Natural killer cell (primary cell): ENCODE data around the gene PLBD2. TPM values are rescaled to one million over a fixed set of nuclear protein-coding genes. Genes with fewer than 3 reads are reported as not detected.
A peak's percentile ranks its signal among the peaks of the same experiment; 100 is the strongest.

Experiments
- ATAC-seq, 3 donors: fragments of 150-1000 bp in 2 of 3; fragments of 200-7000 bp in 1 of 3; cut with Tn5 transposase; 1 replicate in 1 of 3; 2 replicates in 2 of 3; pipeline ENCODE4 v1.10.0; 2021; ENCODE audit warnings: mild to moderate bottlenecking in 2 of 3, moderate library complexity in 2 of 3
- DNase-seq, 2 donors: peaks; one replicate each; pipeline versions ENCODE4 v3.0.0 to v3.0.0-alpha.2; 2013 to 2021; ENCODE audit warnings: mixed read lengths in 1 of 2
- H3K27ac ChIP-seq: one replicate; pipeline ENCODE4 v1.5.1; 2013; ENCODE audit warnings: mild to moderate bottlenecking, low read length
- H3K27me3 ChIP-seq: one replicate; pipeline ENCODE4 v1.6.1; 2013; ENCODE audit warnings: low read length; ENCODE audit not compliant: control insufficient read depth, insufficient read depth
- H3K36me3 ChIP-seq: one replicate; pipeline ENCODE4 v1.6.1; 2013; ENCODE audit warnings: low read length; ENCODE audit not compliant: control insufficient read depth, insufficient read depth
- H3K4me1 ChIP-seq: one replicate; pipeline ENCODE4 v1.6.1; 2013; ENCODE audit warnings: low read length; ENCODE audit not compliant: control insufficient read depth, insufficient read depth
- H3K4me3 ChIP-seq: one replicate; pipeline ENCODE4 v1.5.1; 2013; ENCODE audit warnings: low read length
- H3K9me3 ChIP-seq: one replicate; pipeline ENCODE4 v1.6.1; 2013; ENCODE audit warnings: low read length; ENCODE audit not compliant: control insufficient read depth, insufficient read depth
- H3K27ac Mint-ChIP-seq, 2 donors: one replicate each; pipeline ENCODE4 v1.8.0; 2022; ENCODE audit warnings: mild to moderate bottlenecking in 2 of 2, mixed read lengths in 2 of 2, moderate library complexity in 1 of 2
- H3K27me3 Mint-ChIP-seq, 2 donors: one replicate each; pipeline ENCODE4 v1.8.0; 2022; ENCODE audit warnings: low read depth in 2 of 2, mixed read lengths in 2 of 2
- H3K36me3 Mint-ChIP-seq: one replicate; pipeline ENCODE4 v1.8.0; 2022; ENCODE audit warnings: mixed read lengths
- H3K4me1 Mint-ChIP-seq, 2 donors: one replicate each; pipeline ENCODE4 v1.8.0; 2022; ENCODE audit warnings: mixed read lengths in 2 of 2
- H3K4me3 Mint-ChIP-seq: one replicate; pipeline ENCODE4 v1.8.0; 2022; ENCODE audit warnings: mild to moderate bottlenecking, moderate library complexity, mixed read lengths
- H3K9me3 Mint-ChIP-seq, 2 donors: one replicate each; pipeline ENCODE4 v1.8.0; 2022; ENCODE audit warnings: mixed read lengths in 2 of 2
- CTCF ChIP-seq: fragments of 200-600 bp; IDR thresholded peaks from one replicate; pipeline ENCODE4 v1.8.0; 2022; ENCODE audit warnings: antibody characterized with exemption
- WGBS: methylation state at CpG from one replicate; pipeline ENCODE4 v1.1.7; 2013; ENCODE audit warnings: missing lambda C conversion rate; ENCODE audit not compliant: insufficient coverage; 5-methylcytosine and 5-hydroxymethylcytosine counted together
- intact Hi-C: fragments of 100-400 bp; cut with micrococcal nuclease; formaldehyde crosslinking; loops from one replicate; pipeline ENCODE4 v1.14.2; 2022
- total RNA-seq, 4 donors: library from RNA; stranded (reverse); fragments of 120-200 nt in 1 of 4; gene quantifications; one replicate each; pipeline versions ENCODE4 v1.2.3 to v1.2.4, GENCODE V29; 2013 to 2022

The PLBD2 gene
- total RNA-seq, 3 donors from 2014 or later (not counting 1 experiment from before 2014, with no cell fraction given) = 15.5 to 18.1 (median 16.3) TPM

- Histone ChIP-seq H3K4me1 (peaks cover 13% of the 10 kb centered on the region), H3K27me3 (no peaks in the 10 kb centered on the region), H3K36me3 (no peaks in the 10 kb centered on the region), H3K9me3 (no peaks in the 10 kb centered on the region), H3K4me3 (no peak overlapping the region), H3K27ac (no peak overlapping the region)
- no peaks in the 10 kb centered on the region for H3K36me3 Mint-ChIP-seq
- WGBS = 72% methylated on average over 19 of the region's 20 CpGs
- TF ChIP-seq CTCF = peak; percentile 89
- ATAC-seq (peak in 2 of 3 donors; percentile 30 to 70), DNase-seq (peak; percentile 58 to 59)
- H3K27ac Mint-ChIP-seq = peak overlapping the region in 1 of 2 donors; percentile 63
- no peaks in the 10 kb centered on the region for H3K9me3 Mint-ChIP-seq
- H3K27me3 Mint-ChIP-seq = no peaks in the 10 kb centered on the region
- intact Hi-C loops = no loop called here
- H3K4me3 Mint-ChIP-seq = no peak overlapping the region
- peaks cover 0 to 28% of the 10 kb centered on the region in 2 donors for H3K4me1 Mint-ChIP-seq
These were observed 66.8 kb downstream of the PLBD2 start for GRCh38 chr12:113424915-113425823.

GRCh38 chr12:113425960-113426453 lies 67.6 kb downstream of the PLBD2 start:
- no peaks in the 10 kb centered on the region for H3K36me3 ChIP-seq
- no peak for DNase-seq
- no peaks in the 10 kb centered on the region for H3K9me3 Mint-ChIP-seq
- 50% methylated on average over 10 of the region's 11 CpGs for WGBS
- peaks cover 0 to 28% of the 10 kb centered on the region in 2 donors for H3K4me1 Mint-ChIP-seq
- intact Hi-C loops = no loop called here
- no peaks in the 10 kb centered on the region for H3K36me3 Mint-ChIP-seq
- H3K27ac ChIP-seq = no peak overlapping the region
- ATAC-seq = no peak
- no peak overlapping the region for H3K4me3 Mint-ChIP-seq
- H3K27ac Mint-ChIP-seq = no peak overlapping the region
- TF ChIP-seq CTCF = no peak
- H3K9me3 ChIP-seq = no peaks in the 10 kb centered on the region
- no peak overlapping the region for H3K4me3 ChIP-seq
- peaks cover 0 to 4% of the 10 kb centered on the region in 2 donors for H3K27me3 Mint-ChIP-seq
- H3K4me1 ChIP-seq = peaks cover 13% of the 10 kb centered on the region
- no peaks in the 10 kb centered on the region for H3K27me3 ChIP-seq

- no peak overlapping the region for H3K27ac ChIP-seq
- H3K4me1 ChIP-seq = no peaks in the 10 kb centered on the region
- no peaks in the 10 kb centered on the region for H3K36me3 ChIP-seq
- intact Hi-C loops = no loop called here
- Mint-ChIP-seq H3K27ac (no peak overlapping the region), H3K4me1 (peaks cover 0 to 17% of the 10 kb centered on the region in 2 donors), H3K27me3 (peaks cover 0 to 7% of the 10 kb centered on the region in 2 donors), H3K4me3 (no peak overlapping the region), H3K9me3 (no peaks in the 10 kb centered on the region), H3K36me3 (no peaks in the 10 kb centered on the region)
- no peak overlapping the region for H3K4me3 ChIP-seq
- ATAC-seq (no peak), DNase-seq (no peak)
- H3K9me3 ChIP-seq = no peaks in the 10 kb centered on the region
- no peaks in the 10 kb centered on the region for H3K27me3 ChIP-seq
- no peak for TF ChIP-seq CTCF
- 80% methylated on average over 9 of the region's 9 CpGs for WGBS
These were observed 69.5 kb downstream of the PLBD2 start for GRCh38 chr12:113427882-113428281.
